SU-DHL-6 (cell line): ENCODE data around the gene SORL1.

Experiments used
- H2AFZ ChIP-seq: fragments of 200-600 bp; sonication (generic); 2 replicates; pipeline ENCODE4 v1.6.1; 2014; ENCODE audit warnings: low read depth, mild to moderate bottlenecking, moderate library complexity, mixed read lengths, antibody characterized with exemption, low read length; ENCODE audit not compliant: severe bottlenecking
- H3F3A ChIP-seq: fragments of 200-600 bp; shearing (Covaris generic); 2 replicates; pipeline ENCODE4 v1.6.0; 2016; ENCODE audit warnings: antibody characterized with exemption, mild to moderate bottlenecking; ENCODE audit not compliant: insufficient read depth
- H3K27ac ChIP-seq: fragments of 200-600 bp; sonication (generic); 2 replicates; pipeline ENCODE4 v1.5.1; 2016; ENCODE audit warnings: low read depth, mild to moderate bottlenecking, low read length, moderate library complexity, mixed read lengths
- H3K27me3 ChIP-seq: fragments of 200-600 bp; sonication (generic), shearing (Covaris generic); 2 replicates; pipeline ENCODE4 v1.6.0; 2014; ENCODE audit warnings: mild to moderate bottlenecking, low read length
- H3K36me3 ChIP-seq: fragments of 200-600 bp; sonication (generic); 2 replicates; pipeline ENCODE4 v1.6.1; 2014; ENCODE audit warnings: mild to moderate bottlenecking, low read length, mixed read lengths
- H3K4me2 ChIP-seq: fragments of 300-600, 200-600 bp; shearing (Covaris generic), sonication (generic); 2 replicates; pipeline ENCODE4 v1.6.0; 2014; ENCODE audit warnings: low read length, low read depth, mild to moderate bottlenecking; ENCODE audit not compliant: poor library complexity, severe bottlenecking
- H3K4me3 ChIP-seq: fragments of 200-600 bp; sonication (generic); 2 replicates; pipeline ENCODE4 v1.5.1; 2014; ENCODE audit warnings: antibody characterized with exemption, low read length, mild to moderate bottlenecking, mixed read lengths; ENCODE audit not compliant: insufficient read depth, poor library complexity, severe bottlenecking
- H3K79me2 ChIP-seq: fragments of 200-600 bp; sonication (generic); 2 replicates; pipeline ENCODE4 v1.6.1; 2014; ENCODE audit warnings: mild to moderate bottlenecking, low read length, moderate library complexity; ENCODE audit not compliant: insufficient read depth
- H3K9ac ChIP-seq: fragments of 200-600 bp; sonication (generic); 2 replicates; pipeline ENCODE4 v1.7.0; 2014; ENCODE audit warnings: mild to moderate bottlenecking, low read length
- H3K9me2 ChIP-seq: fragments of 200-600 bp; sonication (generic); replicated peaks from 2 replicates; pipeline ENCODE4 v1.6.1; 2014; ENCODE audit warnings: low read length; ENCODE audit not compliant: insufficient read depth
- H3K9me3 ChIP-seq: fragments of 200-600 bp; sonication (generic); 2 replicates; pipeline ENCODE4 v1.6.1; 2014; ENCODE audit warnings: low read length, mixed read lengths; ENCODE audit not compliant: insufficient read depth
- H4K20me1 ChIP-seq: fragments of 200-600 bp; sonication (generic); 2 replicates; pipeline ENCODE4 v1.6.1; 2014; ENCODE audit warnings: low read depth, mild to moderate bottlenecking, antibody characterized with exemption, low read length, moderate library complexity, mixed read lengths
- CTCF ChIP-seq: fragments of 200-600 bp; sonication (generic); IDR thresholded peaks from one replicate; pipeline ENCODE4 v1.5.1; 2017; ENCODE audit warnings: antibody characterized with exemption, mild to moderate bottlenecking, low read length, moderate library complexity; ENCODE audit not compliant: insufficient read depth, poor library complexity, severe bottlenecking
- EZH2phosphoT487 ChIP-seq: fragments of 200-600 bp; sonication (generic), shearing (Covaris generic); conservative IDR thresholded peaks from 2 replicates; pipeline ENCODE4 v1.6.1; 2018; ENCODE audit warnings: mild to moderate bottlenecking, antibody characterized with exemption, low read length, moderate library complexity, mixed read lengths

Gene SORL1

DNA sequence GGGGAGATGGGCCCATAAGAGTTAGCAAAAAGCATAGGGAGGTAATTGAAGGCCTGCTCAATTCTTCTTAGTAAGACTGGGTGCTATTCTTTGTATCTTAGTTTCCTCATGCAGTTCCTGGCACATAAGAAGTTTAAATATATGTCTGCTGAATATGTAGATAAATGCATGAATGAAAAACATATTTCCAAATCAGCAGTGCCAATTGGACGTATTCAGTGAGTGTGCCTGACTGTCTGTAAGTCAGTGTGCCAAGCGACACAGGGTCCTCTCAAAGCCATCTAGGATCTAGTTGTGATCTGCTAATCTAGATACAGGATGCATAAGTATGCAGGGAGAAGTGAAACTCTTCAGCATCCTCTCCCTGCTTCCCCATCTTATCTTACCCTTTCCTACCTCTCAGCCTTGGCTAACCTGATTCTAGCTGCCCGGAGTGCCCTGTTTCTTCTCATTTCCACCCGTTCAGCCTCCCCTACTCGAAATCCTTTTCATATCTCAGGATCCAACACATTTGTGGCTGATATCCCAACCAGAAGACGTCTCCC is 91.8 kb downstream of the SORL1 start:
- H3K36me3 ChIP-seq = peaks cover 77% of the 10 kb centered on the region
- no peak overlapping the region for H3K4me2 ChIP-seq
- no peak for TF ChIP-seq EZH2phosphoT487
- TF ChIP-seq CTCF = no peak
- no peaks in the 10 kb centered on the region for H3K27me3 ChIP-seq
- no peak overlapping the region for H3K4me3 ChIP-seq
- H4K20me1 ChIP-seq = no peaks in the 10 kb centered on the region
- peaks cover 21% of the 10 kb centered on the region; the same call in 1 of the 2 replicates for H3F3A ChIP-seq
- no peaks in the 10 kb centered on the region for H3K9me2 ChIP-seq
- H3K9ac ChIP-seq = no peak overlapping the region
- no peaks in the 10 kb centered on the region for H3K9me3 ChIP-seq
- H3K27ac ChIP-seq = no peak overlapping the region
- H2AFZ ChIP-seq = no peak overlapping the region
- peaks cover 57% of the 10 kb centered on the region for H3K79me2 ChIP-seq

GRCh38 chr11:121544956-121545355 is 92.8 kb downstream of the SORL1 start:
- H3K36me3 ChIP-seq = peaks cover 74% of the 10 kb centered on the region
- H3K27me3 ChIP-seq = no peaks in the 10 kb centered on the region
- no peaks in the 10 kb centered on the region for H4K20me1 ChIP-seq
- no peaks in the 10 kb centered on the region for H3K9me3 ChIP-seq
- H3K27ac ChIP-seq = no peak overlapping the region
- no peaks in the 10 kb centered on the region for H3K9me2 ChIP-seq
- H3K4me2 ChIP-seq = no peak overlapping the region
- TF ChIP-seq EZH2phosphoT487 (no peak), CTCF (no peak)
- H3K4me3 ChIP-seq = no peak overlapping the region
- peaks cover 12% of the 10 kb centered on the region; the same call in 1 of the 2 replicates for H3F3A ChIP-seq
- no peak overlapping the region for H2AFZ ChIP-seq
- no peak overlapping the region for H3K9ac ChIP-seq
- H3K79me2 ChIP-seq = peaks cover 49% of the 10 kb centered on the region

DNA sequence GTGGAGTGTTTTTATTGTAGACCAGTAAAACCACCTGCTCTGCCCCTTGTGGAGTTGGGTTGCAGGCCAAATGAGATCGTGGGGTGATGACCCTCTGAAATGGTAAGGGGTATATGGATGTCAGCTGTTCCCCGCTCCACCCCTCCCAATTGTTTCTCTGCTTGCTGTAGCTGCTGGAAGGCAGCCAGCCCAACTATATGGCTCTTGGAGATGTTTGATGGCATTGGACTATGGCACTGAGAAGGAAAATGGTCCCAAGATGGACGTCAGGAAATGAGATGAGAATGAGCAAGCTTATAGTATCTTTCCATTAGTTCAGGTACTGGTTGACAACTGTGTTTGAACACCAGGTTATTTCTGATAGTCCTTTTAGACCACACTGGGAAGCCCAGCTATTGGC is 95.5 kb downstream of the SORL1 start:
- Histone ChIP-seq H3K9ac (no peak overlapping the region), H3K9me3 (no peaks in the 10 kb centered on the region), H3K27me3 (no peaks in the 10 kb centered on the region), H3K27ac (no peak overlapping the region), H3K79me2 (peaks cover 41% of the 10 kb centered on the region), H3K9me2 (no peaks in the 10 kb centered on the region), H3K4me2 (no peak overlapping the region), H3K4me3 (no peak overlapping the region), H3F3A (peaks cover 11% of the 10 kb centered on the region), H2AFZ (no peak overlapping the region), H3K36me3 (peaks cover 83% of the 10 kb centered on the region), H4K20me1 (no peaks in the 10 kb centered on the region)
- TF ChIP-seq EZH2phosphoT487 = no peak
- no peak for TF ChIP-seq CTCF
